GM12892 (cell line): ENCODE measurements around the gene INPP5A.
A peak's percentile ranks its signal among the peaks of the same experiment; 100 is the strongest.
"Not testable (repeated sequence)": the region's sequence is repeated elsewhere in the genome, so short reads cannot be mapped to it uniquely, and the experiment has no call there.

Experiments
- DNase-seq: peaks from one replicate; pipeline ENCODE4 v3.0.0; 2011; ENCODE audit not compliant: insufficient read length
- FAIRE-seq: peaks from 2 replicates; lab custom pipeline; 2011; peaks lifted over from hg19 to GRCh38; lab: Jason Lieb, UNC
- POLR2A ChIP-seq: IDR thresholded peaks from 2 replicates; pipeline ENCODE4 v1.6.1; 2011; ENCODE audit warnings: low read depth, low read length, control low read depth
- POLR2AphosphoS5 ChIP-seq: IDR thresholded peaks from 2 replicates; pipeline ENCODE4 v1.6.1; 2011; ENCODE audit warnings: low read depth, low read length, control low read depth
- TAF1 ChIP-seq: IDR thresholded peaks from 2 replicates; pipeline ENCODE4 v1.6.1; 2011; ENCODE audit warnings: low read depth, mild to moderate bottlenecking, control low read depth, low read length, borderline replicate concordance

Gene INPP5A

DNA sequence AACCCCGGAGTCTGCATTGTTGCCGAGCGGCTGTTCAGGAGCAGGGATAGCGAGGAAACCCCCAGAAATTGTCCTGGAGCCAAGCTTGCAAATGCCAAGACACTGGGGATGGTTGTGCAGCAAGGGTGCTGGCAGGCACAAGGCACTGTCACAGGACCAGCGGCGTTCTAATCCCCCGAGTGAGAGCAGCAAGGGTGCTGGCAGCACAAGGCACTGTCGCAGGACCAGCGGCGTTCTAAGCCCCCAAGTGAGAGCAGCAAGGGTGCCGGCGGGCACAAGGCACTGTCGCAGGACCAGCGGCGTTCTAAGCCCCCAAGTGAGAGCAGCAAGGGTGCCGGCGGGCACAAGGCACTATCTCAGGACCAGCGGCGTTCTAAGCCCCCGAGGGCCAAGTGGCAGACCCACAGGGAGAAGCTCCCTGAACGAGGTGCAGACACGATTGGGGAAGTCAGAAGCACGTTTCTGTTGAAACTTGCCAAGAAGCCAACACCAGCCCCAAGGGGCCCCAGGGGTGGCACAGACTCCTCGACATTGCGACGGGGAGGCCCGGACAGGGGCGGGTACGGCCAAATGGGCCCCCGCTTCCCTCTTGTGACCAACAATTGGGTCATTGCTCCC is 40.4 kb upstream of the INPP5A start:
- DNase-seq (no peak), FAIRE-seq (no peak)
- TF ChIP-seq POLR2AphosphoS5 (no peak), TAF1 (no peak), POLR2A (no peak)

GRCh38 chr10:132497861-132498561 is 39.6 kb upstream of the INPP5A start:
- TF ChIP-seq POLR2AphosphoS5 (no peak), TAF1 (no peak), POLR2A (no peak)
- FAIRE-seq (no peak), DNase-seq (peak; percentile 10)

DNA sequence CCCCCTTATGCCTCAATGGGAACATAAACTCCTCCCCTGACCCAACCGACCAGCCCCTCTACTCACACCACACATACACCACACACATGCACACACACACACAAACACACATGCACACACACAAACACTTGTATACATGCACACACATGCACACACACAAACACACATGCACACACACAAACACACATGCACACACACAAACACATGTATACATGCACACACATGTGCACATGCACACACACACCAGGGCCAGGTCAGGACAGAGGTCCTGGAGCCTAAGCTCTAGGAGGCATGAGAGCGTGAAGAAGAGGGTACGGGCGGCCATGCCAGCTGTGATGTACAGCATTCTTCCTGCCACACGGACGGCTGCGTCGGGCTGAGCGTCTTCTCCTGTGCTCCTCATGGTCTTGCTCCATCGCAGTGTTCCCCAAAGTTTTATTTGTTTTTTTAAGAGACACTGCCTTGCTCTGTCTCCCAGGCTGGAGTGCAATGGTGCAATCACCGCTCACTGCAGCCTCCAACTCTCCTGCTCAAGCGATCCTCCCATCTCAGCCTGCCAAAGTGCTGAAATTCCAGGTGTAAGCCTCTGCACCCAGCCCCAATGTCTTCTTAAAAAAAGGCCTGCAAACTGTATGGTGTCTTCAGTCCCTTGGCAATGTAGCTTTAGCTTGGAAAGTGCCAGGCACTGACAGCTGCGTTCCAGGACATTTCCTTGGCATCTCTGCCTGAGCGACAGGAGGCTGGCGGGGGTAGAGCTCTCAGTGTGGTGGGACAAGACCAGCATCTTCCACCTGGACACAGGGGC is 38.8 kb upstream of the INPP5A start:
- no peak for DNase-seq
- TF ChIP-seq POLR2AphosphoS5 (no peak), TAF1 (no peak), POLR2A (no peak)
- FAIRE-seq = no peak

DNA sequence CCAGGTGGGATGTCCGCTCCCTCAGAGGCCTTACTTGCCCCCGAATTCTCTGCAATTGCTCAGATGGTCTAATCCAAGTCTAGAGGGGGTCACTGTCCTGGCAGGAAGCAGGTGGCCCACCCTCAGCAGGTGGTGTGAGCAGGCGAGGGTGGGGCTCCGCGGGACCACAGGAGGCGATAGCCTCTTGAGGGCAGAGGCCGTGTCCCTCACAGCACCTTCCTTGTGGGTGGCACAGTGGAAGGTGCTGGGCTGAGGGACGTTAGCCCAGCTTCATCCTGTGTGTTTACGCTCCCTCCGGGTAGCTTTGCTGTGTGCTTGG is 38.3 kb upstream of the INPP5A start:
- DNase-seq (no peak), FAIRE-seq (no peak)
- TF ChIP-seq TAF1 = no peak
- no peak for TF ChIP-seq POLR2A
- no peak for TF ChIP-seq POLR2AphosphoS5

DNA sequence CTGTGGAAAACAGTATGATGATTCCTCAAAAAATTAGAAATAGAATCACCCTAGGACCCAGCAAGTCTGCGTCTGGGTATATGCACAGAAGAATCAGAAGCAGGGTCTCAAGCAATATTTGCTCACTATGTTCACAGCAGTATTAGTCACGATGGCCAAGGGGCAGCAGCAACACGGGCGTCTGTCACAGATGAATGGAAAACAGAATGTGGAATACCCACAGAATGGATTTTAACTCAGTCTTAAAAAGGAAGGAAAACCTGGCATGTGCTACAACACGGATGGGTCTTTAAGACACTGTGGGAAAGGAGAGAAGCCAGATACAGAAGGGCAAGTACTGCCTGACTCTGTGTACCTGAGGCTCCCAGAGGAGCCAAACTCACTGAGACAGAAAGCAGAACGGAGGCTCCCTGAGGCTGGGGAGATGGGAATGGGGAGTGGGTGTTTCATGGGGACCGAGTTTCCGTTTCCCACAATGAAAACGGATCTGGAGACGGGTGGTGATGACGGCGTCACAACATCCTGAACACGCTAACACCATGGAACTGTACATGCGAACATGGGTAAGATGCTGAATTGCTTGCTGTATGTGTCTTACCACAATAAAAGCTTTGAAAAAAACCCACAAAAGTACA is 36.7 kb upstream of the INPP5A start:
- TF ChIP-seq POLR2AphosphoS5 = no peak
- TF ChIP-seq TAF1 = no peak
- no peak for TF ChIP-seq POLR2A
- FAIRE-seq (no peak), DNase-seq (no peak)

GRCh38 chr10:132502544-132503300 is 34.9 kb upstream of the INPP5A start:
- no peak for DNase-seq
- TF ChIP-seq POLR2A = no peak
- TF ChIP-seq TAF1 = no peak
- TF ChIP-seq POLR2AphosphoS5 = no peak
- no peak for FAIRE-seq

DNA sequence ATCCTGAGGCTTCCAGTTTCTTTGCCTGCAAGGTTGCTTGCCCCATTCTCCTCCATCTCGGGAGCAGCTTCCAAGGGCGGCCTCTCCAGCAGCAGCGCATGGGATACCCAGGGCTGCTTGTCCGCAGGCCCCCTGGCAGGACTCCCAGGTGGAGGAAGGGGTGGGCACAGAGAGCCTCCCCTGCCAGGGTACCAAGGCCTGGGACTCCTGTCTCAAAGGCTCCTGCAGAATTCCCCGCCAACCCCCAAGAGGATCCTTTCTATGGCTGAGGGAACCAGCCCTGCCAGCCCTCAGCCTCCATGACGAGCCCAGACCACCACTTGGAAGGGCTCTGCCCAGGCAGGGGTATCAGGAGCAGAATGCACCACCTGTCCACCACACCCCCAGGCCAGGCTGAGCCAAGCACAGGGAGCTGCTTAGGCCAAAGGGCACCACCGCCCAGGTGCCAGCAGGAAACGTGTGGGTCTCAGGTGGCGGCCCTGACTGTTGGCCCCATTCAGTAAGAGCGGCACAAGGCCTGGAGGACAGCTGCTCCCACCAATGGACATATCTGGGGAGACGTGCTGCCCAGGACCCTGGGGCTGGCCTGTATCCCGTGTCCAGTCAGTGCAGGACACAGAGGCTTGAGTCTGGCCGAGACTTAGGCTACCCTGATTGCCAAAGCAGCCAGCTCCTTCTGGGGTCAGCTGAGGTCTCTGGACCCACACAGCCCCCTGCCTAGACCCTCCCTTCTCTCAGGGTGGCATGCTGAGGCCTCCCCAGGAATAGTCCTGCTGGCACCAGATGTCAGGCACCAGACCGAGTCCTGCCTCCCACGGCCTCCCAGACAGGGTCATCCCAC is 33.8 kb upstream of the INPP5A start:
- TF ChIP-seq TAF1 (no peak), POLR2A (no peak), POLR2AphosphoS5 (no peak)
- FAIRE-seq (no peak), DNase-seq (no peak)

DNA sequence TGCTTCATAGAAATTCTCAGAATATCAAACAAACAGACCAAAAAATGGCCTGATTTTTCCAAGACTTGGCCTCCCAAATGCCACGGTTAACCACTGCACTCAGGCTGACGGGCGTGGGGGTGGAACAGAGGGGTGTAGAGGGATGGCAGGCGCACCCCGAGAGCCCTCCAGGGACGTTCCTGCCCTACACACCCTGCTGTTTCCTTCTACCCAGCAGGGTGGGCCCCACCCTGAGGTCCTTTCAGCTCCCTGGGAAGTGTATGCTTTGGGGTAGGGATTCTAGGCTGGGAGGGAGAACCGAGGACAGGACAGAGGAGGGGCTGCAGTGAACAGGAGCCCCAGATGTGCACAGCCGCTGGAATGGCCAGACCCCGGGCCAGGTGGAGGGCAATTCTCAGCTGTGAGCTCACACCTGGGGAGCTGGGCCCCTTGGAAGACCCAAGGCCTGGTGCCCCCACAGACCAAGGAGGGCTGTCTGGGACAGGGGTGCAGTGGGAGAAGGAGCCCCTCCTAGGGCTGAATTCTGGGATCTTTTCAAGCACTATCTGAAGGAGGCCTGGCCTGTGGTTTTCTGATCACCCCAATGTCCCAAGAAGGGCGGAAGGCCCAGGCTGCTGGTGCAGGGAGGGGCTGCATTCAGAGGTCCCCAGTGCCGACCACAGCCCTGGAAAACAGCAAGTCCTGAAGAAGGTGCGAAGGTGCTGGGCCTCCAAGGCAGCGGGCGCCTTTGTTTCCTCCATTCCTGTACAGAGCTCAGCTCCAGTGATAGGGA is 32.9 kb upstream of the INPP5A start:
- FAIRE-seq (no peak), DNase-seq (no peak)
- no peak for TF ChIP-seq POLR2A
- no peak for TF ChIP-seq POLR2AphosphoS5
- TF ChIP-seq TAF1 = no peak

DNA sequence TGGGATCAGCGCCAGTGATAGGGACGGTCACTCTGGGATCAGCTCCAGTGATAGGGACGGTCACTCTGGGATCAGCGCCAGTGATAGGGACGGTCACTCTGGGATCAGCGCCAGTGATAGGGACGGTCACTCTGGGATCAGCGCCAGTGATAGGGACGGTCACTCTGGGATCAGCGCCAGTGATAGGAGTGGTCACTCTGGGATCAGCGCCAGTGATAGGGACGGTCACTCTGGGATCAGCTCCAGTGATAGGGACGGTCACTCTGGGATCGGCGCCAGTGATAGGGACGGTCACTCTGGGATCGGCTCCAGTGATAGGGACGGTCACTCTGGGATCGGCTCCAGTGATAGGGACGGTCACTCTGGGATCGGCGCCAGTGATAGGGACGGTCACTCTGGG is 32.0 kb upstream of the INPP5A start:
- DNase-seq, FAIRE-seq: not testable (repeated sequence)

DNA sequence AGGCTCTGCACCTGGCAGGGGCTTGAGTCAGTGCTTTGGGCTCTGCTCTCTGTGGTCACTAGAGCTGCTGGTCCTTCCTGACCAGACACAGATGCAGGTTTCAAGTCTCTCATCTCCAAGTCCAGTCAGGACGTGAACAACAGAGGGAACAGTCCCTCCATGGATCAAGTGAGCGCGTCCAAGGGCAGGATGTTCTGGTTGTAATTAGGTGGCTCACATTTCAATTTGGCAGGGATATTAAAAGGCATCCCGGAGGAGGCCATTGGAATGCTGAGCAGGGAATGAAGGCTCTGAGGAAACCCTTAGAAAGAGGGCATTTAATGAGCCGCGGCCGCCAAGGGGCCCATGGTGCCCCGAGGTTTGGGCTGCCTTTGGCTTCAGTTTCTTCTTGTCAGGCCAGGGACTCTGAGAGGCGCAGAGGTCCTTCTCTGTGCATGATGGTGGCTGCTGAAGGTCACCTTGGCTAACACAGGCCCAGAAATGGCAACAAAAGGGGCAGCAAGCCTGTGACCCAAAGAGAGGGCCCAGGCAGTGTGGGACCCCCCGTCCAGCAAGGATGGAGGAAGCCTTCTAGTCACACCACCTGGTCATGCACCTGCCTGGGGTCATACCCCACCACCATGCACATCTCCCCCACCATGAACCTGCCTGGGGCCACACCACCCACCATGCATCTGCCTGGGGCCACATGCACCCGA is 30.7 kb upstream of the INPP5A start:
- FAIRE-seq = no peak
- no peak for DNase-seq
- no peak for TF ChIP-seq POLR2AphosphoS5
